NT2/D1 (cell line): ENCODE results near the gene ASPSCR1.

ENCODE experiments used
- SUZ12 ChIP-seq: IDR thresholded peaks from 2 replicates; pipeline ENCODE4 v1.6.1; 2011; ENCODE audit not compliant: insufficient read length, insufficient read depth; ENCODE audit errors: extremely low read depth
- YY1 ChIP-seq: IDR thresholded peaks from 2 replicates; pipeline ENCODE4 v1.6.1; 2011; ENCODE audit not compliant: insufficient read length, insufficient read depth
- ZNF274 ChIP-seq: IDR thresholded peaks from 2 replicates; pipeline ENCODE4 v1.6.1; 2011; ENCODE audit warnings: mild to moderate bottlenecking, low read depth, low read length

- TF ChIP-seq SUZ12, result no peak
- TF ChIP-seq YY1, result no peak
- no peak for TF ChIP-seq ZNF274
Observed at GRCh38 chr17:82035488-82035887, 58.1 kb downstream of the ASPSCR1 start.
